B cell (primary cell): ENCODE measurements around the gene GNS. TPM values are rescaled to one million over a fixed set of nuclear protein-coding genes. Genes with fewer than 3 reads are reported as not detected.

Source experiments
- ATAC-seq: fragments of 200-7000 bp; cut with Tn5 transposase; one replicate; pipeline ENCODE4 v1.10.0; 2021; ENCODE audit warnings: low read depth, mild to moderate bottlenecking, moderate number of reproducible peaks, moderate library complexity
- CTCF ChIA-PET: fragments of 350-600 bp; sonication (Branson Sonifier 250); formaldehyde crosslinking; loops from one replicate; lab custom pipeline; 2021; ENCODE audit warnings: antibody characterized with exemption, inconsistent platforms; lab: Charles Lee
- POLR2A ChIA-PET: fragments of 350-600 bp; sonication (Branson Sonifier 250); formaldehyde crosslinking; loops from one replicate; lab custom pipeline; 2021; ENCODE audit warnings: antibody characterized with exemption; lab: Charles Lee
- DNase-seq: peaks from one replicate; pipeline ENCODE4 v3.0.0; 2013
- H2AFZ ChIP-seq: 2 replicates; pipeline ENCODE4 v1.6.1; 2012; ENCODE audit warnings: mild to moderate bottlenecking, low read depth, low read length; ENCODE audit not compliant: insufficient read depth, poor library complexity, severe bottlenecking
- H3K27ac ChIP-seq, 2 donors: 1 replicate in 1 of 2; 2 replicates in 1 of 2; pipeline ENCODE4 v1.5.1; 2012 to 2013; ENCODE audit warnings: low read length in 2 of 2, mild to moderate bottlenecking in 2 of 2, moderate library complexity in 1 of 2
- H3K27me3 ChIP-seq, 4 experiments: fragments of 200-600 bp in 1 of 4; sonication (generic) in 1 of 4; replicated peaks in 1 of 4; 1 replicate in 2 of 4; 2 replicates in 2 of 4; pipeline versions ENCODE4 v1.6.1 to v1.7.0; 2013 to 2016; ENCODE audit warnings: low read length in 3 of 4, mild to moderate bottlenecking in 2 of 4, mixed read lengths in 1 of 4, moderate library complexity in 1 of 4; ENCODE audit not compliant: insufficient read depth in 4 of 4, control insufficient read depth in 3 of 4; ENCODE audit errors: control extremely low read depth in 1 of 4
- H3K36me3 ChIP-seq, 2 experiments: replicated peaks in 1 of 2; 1 replicate in 1 of 2; 2 replicates in 1 of 2; pipeline versions ENCODE4 v1.6.1 to v1.7.1; 2013; ENCODE audit warnings: low read length in 1 of 2; ENCODE audit not compliant: insufficient read depth in 2 of 2, control insufficient read depth in 1 of 2; ENCODE audit errors: control extremely low read depth in 1 of 2, extremely low read depth in 1 of 2
- H3K4me1 ChIP-seq, 2 donors: fragments of 200-600 bp in 1 of 2; sonication (generic) in 1 of 2; 1 replicate in 1 of 2; 2 replicates in 1 of 2; pipeline versions ENCODE4 v1.5.1 to v1.6.1; 2013 to 2017; ENCODE audit warnings: low read length in 2 of 2; ENCODE audit not compliant: control insufficient read depth in 2 of 2, insufficient read depth in 2 of 2
- H3K4me2 ChIP-seq: replicated peaks from 2 replicates; pipeline ENCODE3; 2012; ENCODE audit warnings: mild to moderate bottlenecking, low read depth, low read length; ENCODE audit not compliant: poor library complexity, severe bottlenecking
- H3K4me3 ChIP-seq, 5 experiments: fragments of 200-600 bp in 1 of 5; sonication (generic) in 1 of 5; 1 replicate in 3 of 5; 2 replicates in 2 of 5; pipeline versions ENCODE4 v1.5.1 to v1.7.0; 2011 to 2016; ENCODE audit warnings: low read length in 4 of 5, mild to moderate bottlenecking in 4 of 5, low read depth in 2 of 5, control low read depth in 1 of 5, moderate library complexity in 1 of 5; ENCODE audit not compliant: insufficient read depth in 1 of 5; ENCODE audit errors: control extremely low read depth in 1 of 5, extremely low read depth in 1 of 5
- H3K79me2 ChIP-seq: fragments of 200-600 bp; sonication (generic); one replicate; pipeline ENCODE4 v1.6.0; 2016; ENCODE audit warnings: low read length; ENCODE audit not compliant: control insufficient read depth, insufficient read depth
- H3K9ac ChIP-seq: fragments of 200-600 bp; sonication (generic); 2 replicates; pipeline ENCODE4 v1.6.1; 2017; ENCODE audit warnings: mild to moderate bottlenecking, low read length, moderate library complexity
- H3K9me3 ChIP-seq, 3 donors: one replicate each; pipeline versions ENCODE4 v1.6.1 to v1.7.1; 2013; ENCODE audit warnings: low read length in 2 of 3; ENCODE audit not compliant: control insufficient read depth in 2 of 3, insufficient read depth in 1 of 3; ENCODE audit errors: control extremely low read depth in 1 of 3
- H4K20me1 ChIP-seq: 2 replicates; pipeline ENCODE4 v1.6.0; 2012; ENCODE audit warnings: mild to moderate bottlenecking, low read length; ENCODE audit not compliant: insufficient read depth, control insufficient read depth, poor library complexity, severe bottlenecking
- H3K27ac Mint-ChIP-seq: one replicate; pipeline ENCODE4 v1.8.0; 2021; ENCODE audit warnings: mixed read lengths
- H3K27me3 Mint-ChIP-seq: one replicate; pipeline ENCODE4 v1.8.0; 2021; ENCODE audit warnings: mixed read lengths
- H3K4me1 Mint-ChIP-seq: one replicate; pipeline ENCODE4 v1.8.0; 2021; ENCODE audit warnings: mixed read lengths
- H3K4me3 Mint-ChIP-seq: one replicate; pipeline ENCODE4 v1.8.0; 2021; ENCODE audit warnings: mixed read lengths
- H3K9me3 Mint-ChIP-seq: one replicate; pipeline ENCODE4 v1.8.0; 2022; ENCODE audit warnings: mixed read lengths; ENCODE audit not compliant: insufficient read depth
- CTCF ChIP-seq: fragments of 200-600 bp; IDR thresholded peaks from one replicate; pipeline ENCODE4 v1.8.0; 2022; ENCODE audit warnings: antibody characterized with exemption, mild to moderate bottlenecking
- EZH2 ChIP-seq: IDR thresholded peaks from 2 replicates; pipeline ENCODE4 v1.6.1; 2012; ENCODE audit warnings: borderline replicate concordance, low read depth, mild to moderate bottlenecking, moderate library complexity, low read length; ENCODE audit not compliant: insufficient read depth, poor library complexity, severe bottlenecking
- WGBS: methylation state at CpG from one replicate; pipeline ENCODE4 v1.1.5; 2013; ENCODE audit warnings: missing lambda C conversion rate; ENCODE audit not compliant: insufficient coverage; 5-methylcytosine and 5-hydroxymethylcytosine counted together
- intact Hi-C: fragments of 100-400 bp; cut with micrococcal nuclease; formaldehyde crosslinking; loops from one replicate; pipeline ENCODE4 v1.10.0; 2022
- polyA plus RNA-seq: library from polyadenylated mRNA; depleted of rRNA; stranded (reverse); fragments of >200 nt; gene quantifications from 2 replicates; pipeline ENCODE4 v1.2.3, GENCODE V29; 2012
- total RNA-seq, 2 donors: library from RNA; stranded (reverse); fragments of 120-200 nt in 1 of 2; gene quantifications; 1 replicate in 1 of 2; 2 replicates in 1 of 2; pipeline versions ENCODE4 v1.2.3 to v1.2.4, GENCODE V29; 2013 to 2022

GNS gene
- total and polyA plus RNA-seq, 2 donors (not counting 1 experiment from before 2014, with no cell fraction given), result 7.0 to 26.7 TPM

- peaks cover 0 to 13% of the 10 kb centered on the region in 2 experiments for H3K36me3 ChIP-seq
- no peaks in the 10 kb centered on the region for H4K20me1 ChIP-seq
- no peaks in the 10 kb centered on the region for H3K79me2 ChIP-seq
- DNase-seq (peak; percentile 8), ATAC-seq (no peak)
- no CpG with 5 or more reads among the region's 2 CpGs for WGBS
- ChIA-PET POLR2A (no interaction called here), CTCF (interaction anchor here (0.9 to 1.0 kb wide), 2 partner anchors 34 to 181 kb away, joined by 3 read pairs; no protein-coding TSS in a partner anchor)
- peak overlapping the region in 1 of 2 donors; percentile 74 for H3K27ac ChIP-seq
- intact Hi-C loops, result no loop called here
- Mint-ChIP-seq H3K4me1 (peaks cover 15% of the 10 kb centered on the region), H3K9me3 (no peaks in the 10 kb centered on the region), H3K27ac (peak overlapping the region; percentile 73), H3K4me3 (peak overlapping the region; percentile 40), H3K27me3 (no peaks in the 10 kb centered on the region)
- H3K4me3 ChIP-seq, result no peak overlapping the region
- H3K9ac ChIP-seq, result no peak overlapping the region
- H3K4me1 ChIP-seq, result peaks cover 10 to 13% of the 10 kb centered on the region in 2 donors
- H3K27me3 ChIP-seq, result no peaks in the 10 kb centered on the region
- TF ChIP-seq EZH2, result no peak
- no peak for TF ChIP-seq CTCF
- H2AFZ ChIP-seq, result no peak overlapping the region
- H3K4me2 ChIP-seq, result peak overlapping the region; percentile 31
- H3K9me3 ChIP-seq, result no peaks in the 10 kb centered on the region
Observed at GRCh38 chr12:64730588-64730969, 28.6 kb downstream of the GNS start.

- H3K4me3 Mint-ChIP-seq, result no peak overlapping the region
- TF ChIP-seq CTCF, result no peak
- TF ChIP-seq EZH2, result no peak
- H3K79me2 ChIP-seq, result no peaks in the 10 kb centered on the region
- CTCF ChIA-PET, result interaction anchor here (1.0 kb wide), 1 partner anchor 33 kb away, joined by 3 read pairs; no protein-coding TSS in a partner anchor
- DNase-seq (peak; percentile 46), ATAC-seq (no peak)
- no peak overlapping the region for H3K9ac ChIP-seq
- no peaks in the 10 kb centered on the region for H4K20me1 ChIP-seq
- H3K4me1 Mint-ChIP-seq, result peaks cover 15% of the 10 kb centered on the region
- no CpG with 5 or more reads among the region's 2 CpGs for WGBS
- H3K4me1 ChIP-seq, result peaks cover 10 to 13% of the 10 kb centered on the region in 2 donors
- peak overlapping the region; percentile 73 for H3K27ac Mint-ChIP-seq
- no peaks in the 10 kb centered on the region for H3K9me3 Mint-ChIP-seq
- no peaks in the 10 kb centered on the region for H3K27me3 ChIP-seq
- H3K36me3 ChIP-seq, result peaks cover 0 to 10% of the 10 kb centered on the region in 2 experiments
- H3K9me3 ChIP-seq, result no peaks in the 10 kb centered on the region
- H3K27ac ChIP-seq, result peak overlapping the region in 1 of 2 donors; percentile 74
- no peak overlapping the region for H2AFZ ChIP-seq
- POLR2A ChIA-PET, result no interaction called here
- no peaks in the 10 kb centered on the region for H3K27me3 Mint-ChIP-seq
- H3K4me3 ChIP-seq, result no peak overlapping the region
- H3K4me2 ChIP-seq, result peak overlapping the region; percentile 31
- intact Hi-C loops, result no loop called here
Observed at GRCh38 chr12:64729909-64730587, 29.2 kb downstream of the GNS start.
